SHP77 (cell line): ENCODE data around the gene PCDHGA1.

ENCODE experiments used
- DNase-seq, 2 experiments: peaks; one replicate each; lab custom pipeline; 2025; lab: John Stamatoyannopoulos, UW

Gene PCDHGA1

DNA sequence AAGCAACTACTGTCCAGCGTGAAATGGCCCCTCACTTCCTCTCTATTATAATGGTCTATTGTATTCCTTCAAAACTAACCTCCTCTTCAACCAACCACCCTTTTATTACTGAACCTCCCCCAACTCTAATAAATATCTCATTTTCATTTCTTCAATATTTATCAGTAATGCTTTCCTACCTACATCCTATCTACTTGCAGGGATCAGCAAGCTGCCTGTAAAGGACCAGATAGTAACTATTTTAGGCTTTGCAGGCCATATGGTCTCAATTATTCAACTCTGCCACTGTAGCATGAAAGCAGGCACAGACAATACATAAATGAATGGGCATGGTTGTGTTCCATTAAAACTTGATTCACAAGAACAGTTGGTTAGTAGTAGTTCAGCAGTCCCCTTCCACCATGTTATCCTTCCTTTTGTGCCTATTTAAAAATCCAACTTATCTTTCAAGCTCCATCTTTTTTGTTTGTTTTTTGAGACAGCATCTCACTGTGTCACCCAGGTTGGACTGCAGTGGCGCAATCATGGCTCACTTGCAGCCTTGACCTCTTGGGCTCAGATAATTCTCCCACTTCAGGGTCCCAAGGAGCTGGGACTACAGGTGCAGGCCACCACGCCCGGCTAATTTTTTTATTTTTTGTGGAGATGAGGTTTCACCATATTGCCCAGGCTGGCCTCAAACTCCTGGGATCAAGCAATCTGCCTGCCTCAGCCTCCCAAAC is 204.3 kb downstream of the PCDHGA1 start:
- DNase-seq = no peak

DNA sequence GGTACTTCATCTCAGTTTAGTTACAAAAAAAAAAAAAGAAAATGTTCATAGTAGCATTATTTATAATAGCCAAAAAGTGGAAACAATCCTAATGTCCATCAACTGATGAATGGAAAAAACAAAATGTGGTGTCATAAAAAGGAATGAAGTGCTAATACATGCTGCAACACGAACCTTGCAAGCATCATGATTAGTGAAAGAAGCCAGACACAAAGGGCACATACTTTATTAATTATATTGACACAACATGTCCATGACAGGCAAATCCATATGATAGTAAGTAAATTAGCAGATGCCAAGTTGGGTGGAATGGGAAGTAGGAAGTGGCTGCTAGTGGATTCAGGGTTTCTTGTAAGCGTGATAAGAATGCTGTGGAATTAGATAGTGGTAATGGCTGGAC is 212.7 kb downstream of the PCDHGA1 start:
- DNase-seq = no peak

GRCh38 chr5:141547488-141547887 is 217.2 kb downstream of the PCDHGA1 start:
- DNase-seq = no peak

DNA sequence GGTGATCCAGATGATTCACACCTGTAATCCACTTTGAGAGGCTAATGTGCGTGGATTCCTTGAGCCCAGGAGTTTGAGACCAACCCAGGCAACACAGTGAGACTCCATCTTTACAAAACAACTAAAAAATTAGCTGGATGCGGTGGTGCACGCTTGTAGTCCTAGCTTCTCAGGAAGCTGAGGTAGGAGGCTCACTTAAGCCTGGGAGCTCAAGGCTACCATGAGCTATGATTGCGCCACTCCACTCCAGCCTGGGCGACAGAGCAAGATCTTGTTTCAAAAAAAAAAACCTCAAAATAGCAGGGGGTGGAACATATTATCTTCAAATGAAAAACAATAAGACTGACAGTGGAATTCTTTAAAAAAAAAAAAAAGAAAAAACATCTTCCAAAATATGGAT is 217.6 kb downstream of the PCDHGA1 start:
- no peak for DNase-seq

GRCh38 chr5:141557681-141558136 is 227.4 kb downstream of the PCDHGA1 start:
- DNase-seq = peak; percentile 88 to 92

- no peak for DNase-seq
These were observed 227.8 kb downstream of the PCDHGA1 start for GRCh38 chr5:141558150-141558549.

DNA sequence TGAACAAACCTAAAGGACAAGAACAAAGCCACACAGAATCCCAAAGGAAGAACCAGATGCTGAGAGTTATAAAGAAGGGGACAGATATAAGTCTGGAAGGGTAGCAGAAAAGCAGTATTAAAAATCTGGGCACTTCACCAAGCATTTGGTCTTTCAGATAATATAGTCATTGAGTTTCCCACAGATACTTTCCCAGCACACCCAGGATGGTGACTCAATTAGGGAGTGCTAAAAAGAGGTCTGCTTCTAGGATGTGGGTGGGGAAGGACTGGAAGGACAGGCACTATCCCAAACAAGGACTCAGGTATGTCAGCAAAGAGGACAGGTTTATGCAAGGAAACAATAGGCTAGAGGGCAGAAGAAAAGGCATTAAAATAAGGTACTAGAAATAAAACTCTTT is 229.1 kb downstream of the PCDHGA1 start:
- no peak for DNase-seq

GRCh38 chr5:141560151-141560550 is 229.8 kb downstream of the PCDHGA1 start:
- peak in 1 of 2 experiments; percentile 5 for DNase-seq

- peak; percentile 96 for DNase-seq
These were observed 230.6 kb downstream of the PCDHGA1 start for GRCh38 chr5:141560725-141561483.
